GM23338 (cell line): ENCODE results near the gene KIF1A.

Experiments used
- EZH2 ChIP-seq: fragments of 200-600 bp; sonication (generic); IDR thresholded peaks from one replicate; pipeline ENCODE4 v1.8.0; 2017; ENCODE audit warnings: antibody characterized with exemption, mild to moderate bottlenecking, low read depth; ENCODE audit not compliant: unreplicated experiment
- EZH2phosphoT487 ChIP-seq: fragments of 200-600 bp; sonication (generic); IDR thresholded peaks from one replicate; pipeline ENCODE4 v1.8.1; 2018; ENCODE audit warnings: antibody characterized with exemption; ENCODE audit not compliant: unreplicated experiment
- JUNB ChIP-seq: IDR thresholded peaks from one replicate; pipeline ENCODE4 v1.6.1; 2016; ENCODE audit warnings: antibody characterized with exemption; ENCODE audit not compliant: unreplicated experiment
- POLR2AphosphoS5 ChIP-seq: IDR thresholded peaks from 2 replicates; pipeline ENCODE4 v1.6.1; 2016; ENCODE audit warnings: antibody characterized with exemption, low read depth
- TF ChIP-seq, protein P1 (sequence below), 2 experiments: fragments of 200-600 bp in 1 of 2; sonication (generic) in 1 of 2; conservative IDR thresholded peaks; 2 replicates each; pipeline versions ENCODE4 v1.5.1 to v1.6.1; 2016 to 2017; ENCODE audit warnings: antibody characterized with exemption in 2 of 2, low read depth in 2 of 2, mild to moderate bottlenecking in 2 of 2, moderate library complexity in 1 of 2
- TF ChIP-seq, protein P2 (sequence below): IDR thresholded peaks from 2 replicates; pipeline ENCODE4 v1.6.1; 2016; ENCODE audit warnings: antibody characterized with exemption
- TF ChIP-seq, protein P3 (sequence below): IDR thresholded peaks from one replicate; pipeline ENCODE4 v1.6.1; 2018; ENCODE audit warnings: antibody characterized with exemption; ENCODE audit not compliant: unreplicated experiment

DNA sequence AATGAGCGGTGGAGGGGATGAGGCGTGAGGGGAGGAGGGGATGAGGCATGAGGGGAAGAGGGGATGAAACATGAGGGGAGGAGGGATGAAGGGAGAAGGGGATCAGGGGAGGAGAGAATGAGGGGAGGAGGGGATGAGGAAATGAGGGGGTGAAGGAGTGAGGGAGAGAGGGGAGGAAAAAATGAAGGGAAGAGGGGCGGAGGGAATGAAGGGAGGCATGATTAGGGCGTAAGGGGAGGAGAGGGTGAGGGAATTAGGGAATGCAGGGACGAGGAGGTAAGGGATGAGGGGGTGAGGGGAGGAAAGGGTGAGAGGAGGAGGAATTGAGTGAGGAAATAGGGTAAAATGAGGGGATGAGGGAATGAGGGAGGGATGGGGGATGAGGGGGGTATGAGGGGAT lies 87.8 kb downstream of the KIF1A start:
- TF ChIP-seq EZH2phosphoT487 (no peak), EZH2 (no peak), POLR2AphosphoS5 (no peak), JUNB (no peak)
- TF ChIP-seq, protein P1, sequence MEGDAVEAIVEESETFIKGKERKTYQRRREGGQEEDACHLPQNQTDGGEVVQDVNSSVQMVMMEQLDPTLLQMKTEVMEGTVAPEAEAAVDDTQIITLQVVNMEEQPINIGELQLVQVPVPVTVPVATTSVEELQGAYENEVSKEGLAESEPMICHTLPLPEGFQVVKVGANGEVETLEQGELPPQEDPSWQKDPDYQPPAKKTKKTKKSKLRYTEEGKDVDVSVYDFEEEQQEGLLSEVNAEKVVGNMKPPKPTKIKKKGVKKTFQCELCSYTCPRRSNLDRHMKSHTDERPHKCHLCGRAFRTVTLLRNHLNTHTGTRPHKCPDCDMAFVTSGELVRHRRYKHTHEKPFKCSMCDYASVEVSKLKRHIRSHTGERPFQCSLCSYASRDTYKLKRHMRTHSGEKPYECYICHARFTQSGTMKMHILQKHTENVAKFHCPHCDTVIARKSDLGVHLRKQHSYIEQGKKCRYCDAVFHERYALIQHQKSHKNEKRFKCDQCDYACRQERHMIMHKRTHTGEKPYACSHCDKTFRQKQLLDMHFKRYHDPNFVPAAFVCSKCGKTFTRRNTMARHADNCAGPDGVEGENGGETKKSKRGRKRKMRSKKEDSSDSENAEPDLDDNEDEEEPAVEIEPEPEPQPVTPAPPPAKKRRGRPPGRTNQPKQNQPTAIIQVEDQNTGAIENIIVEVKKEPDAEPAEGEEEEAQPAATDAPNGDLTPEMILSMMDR (conservative IDR thresholded peaks at IDR 0.05; ENCODE audit: low read depth in 2 of 2), result no peak
- TF ChIP-seq, protein P2, sequence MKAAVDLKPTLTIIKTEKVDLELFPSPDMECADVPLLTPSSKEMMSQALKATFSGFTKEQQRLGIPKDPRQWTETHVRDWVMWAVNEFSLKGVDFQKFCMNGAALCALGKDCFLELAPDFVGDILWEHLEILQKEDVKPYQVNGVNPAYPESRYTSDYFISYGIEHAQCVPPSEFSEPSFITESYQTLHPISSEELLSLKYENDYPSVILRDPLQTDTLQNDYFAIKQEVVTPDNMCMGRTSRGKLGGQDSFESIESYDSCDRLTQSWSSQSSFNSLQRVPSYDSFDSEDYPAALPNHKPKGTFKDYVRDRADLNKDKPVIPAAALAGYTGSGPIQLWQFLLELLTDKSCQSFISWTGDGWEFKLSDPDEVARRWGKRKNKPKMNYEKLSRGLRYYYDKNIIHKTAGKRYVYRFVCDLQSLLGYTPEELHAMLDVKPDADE, result no peak
- TF ChIP-seq, protein P3, sequence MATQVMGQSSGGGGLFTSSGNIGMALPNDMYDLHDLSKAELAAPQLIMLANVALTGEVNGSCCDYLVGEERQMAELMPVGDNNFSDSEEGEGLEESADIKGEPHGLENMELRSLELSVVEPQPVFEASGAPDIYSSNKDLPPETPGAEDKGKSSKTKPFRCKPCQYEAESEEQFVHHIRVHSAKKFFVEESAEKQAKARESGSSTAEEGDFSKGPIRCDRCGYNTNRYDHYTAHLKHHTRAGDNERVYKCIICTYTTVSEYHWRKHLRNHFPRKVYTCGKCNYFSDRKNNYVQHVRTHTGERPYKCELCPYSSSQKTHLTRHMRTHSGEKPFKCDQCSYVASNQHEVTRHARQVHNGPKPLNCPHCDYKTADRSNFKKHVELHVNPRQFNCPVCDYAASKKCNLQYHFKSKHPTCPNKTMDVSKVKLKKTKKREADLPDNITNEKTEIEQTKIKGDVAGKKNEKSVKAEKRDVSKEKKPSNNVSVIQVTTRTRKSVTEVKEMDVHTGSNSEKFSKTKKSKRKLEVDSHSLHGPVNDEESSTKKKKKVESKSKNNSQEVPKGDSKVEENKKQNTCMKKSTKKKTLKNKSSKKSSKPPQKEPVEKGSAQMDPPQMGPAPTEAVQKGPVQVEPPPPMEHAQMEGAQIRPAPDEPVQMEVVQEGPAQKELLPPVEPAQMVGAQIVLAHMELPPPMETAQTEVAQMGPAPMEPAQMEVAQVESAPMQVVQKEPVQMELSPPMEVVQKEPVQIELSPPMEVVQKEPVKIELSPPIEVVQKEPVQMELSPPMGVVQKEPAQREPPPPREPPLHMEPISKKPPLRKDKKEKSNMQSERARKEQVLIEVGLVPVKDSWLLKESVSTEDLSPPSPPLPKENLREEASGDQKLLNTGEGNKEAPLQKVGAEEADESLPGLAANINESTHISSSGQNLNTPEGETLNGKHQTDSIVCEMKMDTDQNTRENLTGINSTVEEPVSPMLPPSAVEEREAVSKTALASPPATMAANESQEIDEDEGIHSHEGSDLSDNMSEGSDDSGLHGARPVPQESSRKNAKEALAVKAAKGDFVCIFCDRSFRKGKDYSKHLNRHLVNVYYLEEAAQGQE, result no peak
